OCI-M1 (cell line): ENCODE measurements around the gene ZNF416.
A peak's percentile ranks its signal among the peaks of the same experiment; 100 is the strongest.

Experiments
- DNase-seq: peaks from one replicate; lab custom pipeline; 2025; lab: John Stamatoyannopoulos, UW

Gene ZNF416

DNA sequence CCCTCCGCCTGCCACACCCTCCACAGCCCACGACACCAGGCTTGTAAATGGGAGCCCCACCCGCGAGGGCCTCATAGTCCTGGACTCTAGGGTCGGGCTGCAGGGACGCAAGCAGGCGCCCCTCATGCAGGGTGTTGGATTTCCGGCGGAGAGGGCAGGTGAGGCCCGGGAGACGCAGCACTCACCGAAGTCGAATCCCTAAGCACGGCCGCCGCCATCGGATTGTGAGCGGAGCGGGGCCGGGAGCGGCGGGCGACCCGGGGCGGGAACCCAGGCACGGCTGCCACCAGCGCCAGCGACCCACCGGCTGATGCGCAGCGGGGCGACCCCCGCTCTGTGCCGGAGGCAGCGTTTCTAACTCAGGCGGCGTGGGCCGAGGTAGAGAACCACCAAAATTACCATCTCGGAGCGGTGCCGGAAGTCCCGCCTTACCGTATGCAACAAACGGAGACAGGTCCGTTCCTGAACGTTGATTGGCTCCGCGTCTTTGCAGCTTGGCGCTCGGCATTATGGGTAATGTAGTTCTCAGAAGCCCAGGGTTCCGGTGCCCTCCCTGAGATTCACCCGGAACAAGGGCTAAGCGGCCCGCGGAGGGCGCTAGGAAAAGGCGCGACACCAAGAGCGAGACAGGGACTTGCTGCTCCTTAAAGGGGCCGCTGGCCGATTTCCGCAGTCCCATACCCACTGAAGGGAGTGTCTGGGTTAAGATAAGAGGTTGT, at the start of gene ZNF416:
Gene ZNF416 (minus strand): TSS at position 425 of the 719 bp plus-strand sequence. CDS start 207 bp downstream, at position 218.
- DNase-seq: peak; percentile 100

DNA sequence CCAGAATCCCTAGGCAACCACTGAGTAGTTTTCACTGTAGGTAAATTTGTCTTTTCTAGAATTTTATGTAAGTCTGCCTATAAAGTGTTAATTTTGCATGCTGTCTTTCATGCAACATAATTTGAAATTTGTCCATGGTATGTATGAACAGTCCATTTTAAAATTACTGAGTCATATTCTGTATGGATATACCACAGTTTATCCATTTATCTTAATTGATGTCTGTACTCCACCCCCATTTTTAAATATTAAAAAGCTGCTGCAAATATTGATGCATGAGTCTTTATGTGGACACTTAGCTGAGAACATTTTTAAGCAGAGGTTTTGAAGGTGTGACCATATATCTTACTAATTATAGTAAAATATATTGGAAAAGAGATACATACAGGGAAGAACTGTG, 44.4 kb upstream of the ZNF416 start:
- DNase-seq: no peak

GRCh38 chr19:57620673-57621348, 42.1 kb upstream of the ZNF416 start:
- DNase-seq: peak; percentile 34

DNA sequence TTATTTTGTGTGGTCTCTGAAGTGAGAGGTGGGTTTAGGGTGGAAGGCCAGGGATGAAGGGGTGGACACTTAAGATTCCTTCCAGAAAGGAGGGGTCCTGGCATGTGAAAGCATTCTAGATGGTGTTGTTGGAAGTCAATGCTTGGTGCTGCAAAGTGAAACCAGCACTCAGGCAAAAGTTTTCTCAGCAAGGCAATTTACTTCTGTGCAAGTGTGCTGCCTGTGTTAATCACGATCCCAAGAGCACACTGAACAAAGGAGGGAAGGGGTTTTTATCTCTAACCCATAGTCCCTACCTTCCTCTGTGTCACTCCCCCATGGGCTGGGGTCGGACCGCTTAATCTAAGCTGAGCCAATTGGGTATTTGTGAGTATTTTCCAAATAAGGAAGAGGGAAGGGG, 36.6 kb upstream of the ZNF416 start:
- peak; percentile 25 for DNase-seq

GRCh38 chr19:57613941-57614743, 35.4 kb upstream of the ZNF416 start, which contains the start of gene ZNF134:
Gene ZNF134, plus strand, starts transcription at chr19:57614242. Its CDS starts 5,227 bp downstream, at chr19:57619469.
- peak; percentile 97 for DNase-seq

GRCh38 chr19:57611113-57611512, 32.4 kb upstream of the ZNF416 start:
- DNase-seq: no peak

GRCh38 chr19:57606931-57607330, 28.2 kb upstream of the ZNF416 start:
- DNase-seq: no peak

- peak; percentile 98 for DNase-seq
These were observed 21.2 kb upstream of the ZNF416 start, which contains the start of gene ZNF530 for GRCh38 chr19:57599761-57600383. Gene ZNF530, plus strand, starts transcription at chr19:57599885. Its CDS starts 4,461 bp downstream, at chr19:57604346.

GRCh38 chr19:57599377-57599760, 20.7 kb upstream of the ZNF416 start:
- DNase-seq: no peak

DNA sequence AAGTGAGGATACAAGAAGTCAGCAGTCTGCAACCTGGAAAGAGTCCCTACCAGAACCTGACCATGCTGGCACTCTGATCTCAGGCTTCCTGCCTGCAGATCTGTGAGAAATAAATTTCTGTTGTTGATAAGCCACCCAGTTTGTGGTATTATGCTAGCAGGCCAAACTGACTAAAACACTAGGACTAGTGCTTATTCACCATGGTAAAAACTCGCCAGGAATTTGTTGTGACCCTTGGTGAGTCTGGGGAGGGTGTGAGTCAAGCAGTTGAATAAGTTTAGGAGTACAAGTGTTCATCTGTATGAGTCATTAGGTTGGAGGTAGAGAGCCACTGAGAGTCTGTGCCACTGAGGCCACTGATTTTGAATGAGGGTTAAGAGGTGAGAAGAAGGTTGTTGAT, 8.8 kb upstream of the ZNF416 start:
- DNase-seq: no peak

DNA sequence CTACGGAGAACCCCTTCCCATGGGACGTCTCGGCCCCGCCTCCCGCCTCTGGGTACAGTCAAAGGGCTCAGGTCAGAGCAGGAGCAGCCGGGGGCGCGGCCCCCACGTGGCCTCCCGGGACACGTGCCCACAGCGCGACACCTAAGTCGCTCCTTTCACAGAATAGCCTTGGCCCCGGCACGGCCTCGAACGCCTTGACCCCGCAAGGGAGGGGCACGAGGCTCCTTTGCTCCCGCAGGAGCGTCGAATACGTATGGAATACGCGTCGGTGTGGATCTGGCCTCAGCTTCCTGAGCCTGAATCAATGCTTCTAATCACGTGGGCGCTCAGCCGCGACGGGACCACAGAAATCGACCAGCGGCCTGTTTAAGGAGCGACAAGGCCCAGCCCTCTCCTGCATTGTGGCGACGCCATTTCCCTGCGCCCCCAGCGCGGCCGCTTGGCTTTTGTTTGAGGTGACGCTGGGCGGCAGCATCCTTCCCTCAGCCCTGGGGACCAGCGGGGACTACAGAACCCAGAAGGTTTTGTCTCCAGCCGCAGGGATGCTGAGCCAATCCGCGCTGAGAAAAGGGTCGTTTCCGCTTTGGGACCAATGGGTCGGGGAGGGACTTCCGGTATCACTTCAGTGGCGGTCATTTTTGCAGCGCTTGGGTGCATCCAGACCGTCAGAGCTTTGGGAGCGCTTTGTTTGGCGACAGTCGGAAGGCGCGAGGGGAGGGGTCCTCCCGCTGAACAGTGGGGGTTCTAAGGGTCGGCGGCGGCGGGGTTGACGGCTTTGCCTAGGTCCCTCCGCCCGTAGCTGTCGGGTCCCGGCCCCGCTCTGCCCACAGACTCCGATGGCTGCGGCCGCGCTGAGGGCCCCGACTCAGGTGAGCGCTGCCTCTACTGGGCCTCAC, 5.1 kb upstream of the ZNF416 start, which contains the start of gene ZIK1:
Gene ZIK1 (plus strand): TSS at position 625 of the 896 bp plus-strand sequence. CDS start 212 bp downstream, at position 837.
- DNase-seq: peak; percentile 99

- DNase-seq: no peak
These were observed 4.4 kb upstream of the ZNF416 start for GRCh38 chr19:57583104-57583520.

GRCh38 chr19:57576661-57577060, 2.0 kb downstream of the ZNF416 start:
- no peak for DNase-seq

GRCh38 chr19:57572415-57572947, 6.2 kb downstream of the ZNF416 start:
- no peak for DNase-seq

DNA sequence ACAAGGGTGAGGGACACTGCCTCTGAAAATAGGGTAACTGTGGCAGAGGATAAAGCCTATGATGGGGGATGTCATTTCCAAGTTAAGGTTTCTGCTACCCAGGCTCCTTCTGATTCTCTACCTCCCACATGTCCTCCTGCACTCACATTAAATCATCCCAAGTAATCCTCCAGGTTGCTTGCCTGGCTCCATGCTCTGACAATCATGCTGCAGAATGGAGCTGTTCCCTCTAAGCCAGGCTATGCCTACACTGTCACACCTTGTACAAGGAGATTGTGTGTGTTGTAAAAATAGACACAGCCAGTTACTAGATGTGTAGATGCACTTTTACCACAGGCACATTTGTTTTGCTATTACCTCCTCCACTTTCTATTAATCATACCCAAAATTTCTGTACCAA, 8.0 kb downstream of the ZNF416 start:
- DNase-seq: no peak

GRCh38 chr19:57566396-57567265, 12.1 kb downstream of the ZNF416 start:
- peak; percentile 59 for DNase-seq

- DNase-seq: peak; percentile 14
These were observed 15.2 kb downstream of the ZNF416 start for GRCh38 chr19:57563547-57563946.

DNA sequence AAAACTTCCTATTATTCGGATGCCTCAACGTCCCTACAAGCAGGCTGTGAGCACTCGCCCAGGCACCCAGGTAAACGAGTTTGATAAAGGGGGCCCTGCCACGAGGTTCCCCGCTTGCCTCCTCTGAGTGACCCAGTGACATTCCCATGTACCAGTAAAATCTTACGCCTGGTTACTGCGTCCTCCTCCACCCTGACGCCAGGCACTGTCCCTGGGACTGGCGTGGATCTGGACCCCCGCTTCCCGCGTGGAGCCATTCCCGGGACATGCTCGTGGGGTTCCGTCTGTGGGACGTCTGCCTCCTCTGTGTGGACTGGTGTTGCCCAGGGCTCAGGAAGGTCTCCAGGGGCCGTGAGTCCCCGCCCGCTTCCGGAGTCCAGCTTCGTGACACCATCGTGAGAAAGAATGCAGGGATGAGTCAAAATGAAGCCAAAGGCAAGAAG, 18.6 kb downstream of the ZNF416 start:
- DNase-seq: peak; percentile 52

DNA sequence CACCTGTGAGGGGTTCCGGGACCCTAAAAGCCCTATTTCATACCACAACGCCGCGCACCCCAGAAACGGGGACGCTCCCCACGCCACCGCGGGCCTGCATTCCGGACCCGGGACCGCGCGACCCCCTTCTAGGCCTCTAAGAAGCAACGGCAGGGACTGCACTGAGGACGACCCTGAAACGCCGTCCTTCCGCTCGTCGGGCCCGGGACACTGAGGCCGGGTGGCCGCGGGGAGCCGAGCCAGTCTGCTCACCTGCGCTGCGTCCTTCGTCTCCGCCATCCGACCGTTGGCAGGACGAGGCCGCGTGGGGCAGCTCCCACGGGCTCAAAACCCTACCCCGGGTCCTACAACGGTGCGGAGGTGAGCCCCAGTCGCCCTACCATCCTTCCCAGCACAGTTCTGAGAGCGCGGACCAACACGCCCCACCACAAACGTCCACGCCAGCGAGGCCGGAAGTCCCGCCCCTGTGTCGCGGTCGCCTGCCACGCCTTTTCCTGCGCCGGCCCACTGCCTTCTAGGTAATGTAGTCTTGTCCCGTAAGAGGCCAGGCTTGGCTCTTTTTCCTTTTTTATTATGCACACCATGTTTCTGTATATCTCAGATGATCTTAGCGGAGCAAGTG, 19.2 kb downstream of the ZNF416 start, which contains the start of gene ZNF550:
Gene ZNF550 (minus strand): TSS at position 460 of the 622 bp plus-strand sequence. CDS start 181 bp downstream, at position 279.
- peak; percentile 94 for DNase-seq
